ENCODE measurements around the gene AREG. TPM values are rescaled to one million over a fixed set of nuclear protein-coding genes. Genes with fewer than 3 reads are reported as not detected.
A peak's percentile ranks its signal among the peaks of the same experiment; 100 is the strongest.

Gene AREG
- total and polyA plus RNA-seq, 2 of the 4 experiments (the other 2 are of a cell fraction) = 0.17 to 0.18 TPM

GRCh38 chr4:74481891-74482609, 37.1 kb downstream of the AREG start:
- Histone ChIP-seq H2BK5ac (ENCODE audit: low read depth, low read length, poor library complexity, severe bottlenecking) (no peak overlapping the region), H3K27ac (ENCODE audit: insufficient read depth, low read length) (no peak overlapping the region), H3K4ac (ENCODE audit: low read depth, low read length) (no peak overlapping the region), H3K36me3 (ENCODE audit: control insufficient read depth, insufficient read depth, low read length) (no peaks in the 10 kb centered on the region), H3K14ac (replicated peaks; ENCODE audit: low read depth, low read length) (no peak overlapping the region), H2BK15ac (ENCODE audit: low read depth, low read length) (no peak overlapping the region), H4K8ac (ENCODE audit: low read depth in 2 of 2, low read length in 2 of 2) (no peak overlapping the region), H3K9me3 (ENCODE audit: control insufficient read depth, insufficient read depth, low read length) (no peaks in the 10 kb centered on the region), H2AK9ac (replicated peaks; ENCODE audit: low read depth, low read length, poor library complexity) (no peak overlapping the region), H4K91ac (ENCODE audit: insufficient read depth, low read depth, low read length) (no peak overlapping the region), H2AK5ac (ENCODE audit: low read depth, low read length) (no peak overlapping the region), H3K9ac (ENCODE audit: low read depth, low read length) (no peak overlapping the region), H2BK20ac (ENCODE audit: low read depth, low read length) (no peak overlapping the region), H3K9me1 (ENCODE audit: insufficient read depth, low read length) (no peaks in the 10 kb centered on the region), H3K4me2 (ENCODE audit: low read depth, low read length) (no peak overlapping the region), H3K27me3 (ENCODE audit: control insufficient read depth, insufficient read depth, low read length) (no peaks in the 10 kb centered on the region), H4K5ac (ENCODE audit: low read depth, low read length) (no peak overlapping the region), H3K79me1 (ENCODE audit: low read depth in 1 of 2, low read length in 2 of 2) (no peaks in the 10 kb centered on the region), H2BK120ac (ENCODE audit: low read depth, low read length) (no peak overlapping the region), H3K4me1 (ENCODE audit: control insufficient read depth, insufficient read depth, low read length) (no peaks in the 10 kb centered on the region), H3K23ac (ENCODE audit: low read depth, low read length) (no peak overlapping the region), H4K20me1 (ENCODE audit: insufficient read depth, low read length) (no peaks in the 10 kb centered on the region), H3K56ac (ENCODE audit: extremely low read depth, insufficient read depth, low read length) (no peak overlapping the region), H3K18ac (ENCODE audit: low read depth, low read length) (no peak overlapping the region), H2AFZ (replicated peaks; ENCODE audit: low read length, poor library complexity) (no peak overlapping the region), H3K4me3 (ENCODE audit: insufficient read depth, low read depth, low read length) (no peak overlapping the region)
- POLR2A ChIA-PET (ENCODE audit: unreplicated experiment) = no interaction called here
- intact Hi-C loops (cut with micrococcal nuclease) (no loop called here), in situ Hi-C loops (cut with MboI; ENCODE audit: low sequenced_read_pairs) (no loop called here), dilution Hi-C loops (cut with HindIII; ENCODE audit: low sequenced_read_pairs, unreplicated experiment) (no loop called here)
- no peak for DNase-seq
- TF ChIP-seq CEBPB (IDR thresholded peaks at IDR 0.05; ENCODE audit: low read depth, low read length) (peak; percentile 68), SMC3 (IDR thresholded peaks at IDR 0.05; ENCODE audit: low read depth, low read length) (no peak), RCOR1 (IDR thresholded peaks at IDR 0.05; ENCODE audit: insufficient replicate concordance, low read length) (no peak), RFX5 (IDR thresholded peaks at IDR 0.05; ENCODE audit: low read depth, low read length) (no peak)
- no TSS peak for BruUV-seq (replicated peaks)
- no peak for ATAC-seq (ENCODE audit: low read depth)
- WGBS, 2 experiments (ENCODE audit: extremely low coverage in 2 of 2, insufficient read length in 1 of 2) = no CpG with 5 or more reads among the region's 3 CpGs
- CTCF ChIA-PET = interaction anchor here (0.6 kb wide), 1 partner anchor 1148 kb away, joined by 5 read pairs; no protein-coding TSS in a partner anchor

Measured in IMR-90 (cell line).